T-helper 2 cell (primary cell): ENCODE data around the gene TNFSF8.

Experiments
- DNase-seq, 5 experiments: peaks; one replicate each; pipeline versions ENCODE4 v3.0.0 to v3.0.0-alpha.2; 2012 to 2022

The TNFSF8 gene

GRCh38 chr9:114864471-114864870 lies 65.9 kb downstream of the TNFSF8 start:
- DNase-seq: no peak

GRCh38 chr9:114861922-114862605 lies 68.3 kb downstream of the TNFSF8 start:
- DNase-seq: no peak

GRCh38 chr9:114861273-114861672 lies 69.1 kb downstream of the TNFSF8 start:
- no peak for DNase-seq

GRCh38 chr9:114860187-114860586 lies 70.2 kb downstream of the TNFSF8 start:
- DNase-seq: peak in 1 of 5 experiments; percentile 50

- DNase-seq: no peak
Measured at GRCh38 chr9:114856942-114857315, 73.5 kb downstream of the TNFSF8 start.

GRCh38 chr9:114856215-114856941 lies 74.0 kb downstream of the TNFSF8 start:
- DNase-seq: no peak

GRCh38 chr9:114855488-114855887 lies 74.9 kb downstream of the TNFSF8 start:
- DNase-seq: no peak

GRCh38 chr9:114854736-114855355 lies 75.5 kb downstream of the TNFSF8 start:
- DNase-seq: no peak

GRCh38 chr9:114853071-114853855 lies 77.1 kb downstream of the TNFSF8 start:
- DNase-seq: no peak

GRCh38 chr9:114852050-114852594 lies 78.3 kb downstream of the TNFSF8 start:
- no peak for DNase-seq

GRCh38 chr9:114851306-114851705 lies 79.1 kb downstream of the TNFSF8 start:
- DNase-seq: no peak
